ENCODE measurements around the gene FREY1. TPM values are rescaled to one million over a fixed set of nuclear protein-coding genes. Genes with fewer than 3 reads are reported as not detected.
A peak's percentile ranks its signal among the peaks of the same experiment; 100 is the strongest.

Gene FREY1
- total and polyA plus RNA-seq, 2 donors (not counting 1 experiment from before 2014, with no cell fraction given) = 0.82 to 6.6 TPM

GRCh38 chr11:45930951-45931570 is 24.0 kb upstream of the FREY1 start:
- H3K4me1 ChIP-seq (ENCODE audit: control insufficient read depth in 2 of 2, insufficient read depth in 2 of 2, low read length in 2 of 2) = peaks cover 74 to 89% of the 10 kb centered on the region in 2 donors
- ChIA-PET POLR2A (interaction anchor here (0.6 to 10.9 kb wide), 9 partner anchors 10 to 1916 kb away, joined by 3 to 162 read pairs (median 4); partner anchors contain the start of genes CRY2, LARGE2, PEX16 and SLC35C1), CTCF (interaction anchor here (0.8 to 11.4 kb wide), 11 partner anchors 8 to 159 kb away, joined by 3 to 98 read pairs (median 6); partner anchors contain the start of genes LARGE2 and PEX16)
- ATAC-seq (ENCODE audit: low read depth) (no peak), DNase-seq (peak; percentile 35)
- H3K36me3 ChIP-seq (replicated peaks in 1 of 2; ENCODE audit: control extremely low read depth in 1 of 2, control insufficient read depth in 1 of 2, extremely low read depth in 1 of 2, insufficient read depth in 2 of 2, low read length in 1 of 2) = peaks cover 0 to 36% of the 10 kb centered on the region in 2 experiments
- peak overlapping the region; percentile 63 to 95 (median 90) for H3K4me3 ChIP-seq (ENCODE audit: control extremely low read depth in 1 of 5, extremely low read depth in 1 of 5, insufficient read depth in 1 of 5, low read depth in 2 of 5, low read length in 4 of 5)
- Mint-ChIP-seq H3K27me3 (no peaks in the 10 kb centered on the region), H3K4me3 (peak overlapping the region; percentile 95), H3K4me1 (peaks cover 96% of the 10 kb centered on the region), H3K9me3 (ENCODE audit: insufficient read depth) (no peaks in the 10 kb centered on the region), H3K27ac (peak overlapping the region; percentile 92)
- 63% methylated on average over 6 of the region's 8 CpGs for whole genome bisulfite sequencing (ENCODE audit: insufficient coverage)
- intact Hi-C loops (cut with micrococcal nuclease) = loop anchor here (1.0 to 10.0 kb wide), 8 partner anchors 7 to 1624 kb away; partner anchors contain the start of genes CELF1, CRY2 and SLC35C1
- no peak for TF ChIP-seq EZH2 (IDR thresholded peaks at IDR 0.05; ENCODE audit: borderline replicate concordance, insufficient read depth, low read depth, low read length, poor library complexity, severe bottlenecking)
- TF ChIP-seq, protein P1, sequence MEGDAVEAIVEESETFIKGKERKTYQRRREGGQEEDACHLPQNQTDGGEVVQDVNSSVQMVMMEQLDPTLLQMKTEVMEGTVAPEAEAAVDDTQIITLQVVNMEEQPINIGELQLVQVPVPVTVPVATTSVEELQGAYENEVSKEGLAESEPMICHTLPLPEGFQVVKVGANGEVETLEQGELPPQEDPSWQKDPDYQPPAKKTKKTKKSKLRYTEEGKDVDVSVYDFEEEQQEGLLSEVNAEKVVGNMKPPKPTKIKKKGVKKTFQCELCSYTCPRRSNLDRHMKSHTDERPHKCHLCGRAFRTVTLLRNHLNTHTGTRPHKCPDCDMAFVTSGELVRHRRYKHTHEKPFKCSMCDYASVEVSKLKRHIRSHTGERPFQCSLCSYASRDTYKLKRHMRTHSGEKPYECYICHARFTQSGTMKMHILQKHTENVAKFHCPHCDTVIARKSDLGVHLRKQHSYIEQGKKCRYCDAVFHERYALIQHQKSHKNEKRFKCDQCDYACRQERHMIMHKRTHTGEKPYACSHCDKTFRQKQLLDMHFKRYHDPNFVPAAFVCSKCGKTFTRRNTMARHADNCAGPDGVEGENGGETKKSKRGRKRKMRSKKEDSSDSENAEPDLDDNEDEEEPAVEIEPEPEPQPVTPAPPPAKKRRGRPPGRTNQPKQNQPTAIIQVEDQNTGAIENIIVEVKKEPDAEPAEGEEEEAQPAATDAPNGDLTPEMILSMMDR (IDR thresholded peaks at IDR 0.05) = no peak
- H3K27me3 ChIP-seq (replicated peaks in 1 of 4; ENCODE audit: control extremely low read depth in 1 of 4, control insufficient read depth in 3 of 4, insufficient read depth in 4 of 4, low read length in 3 of 4) = no peaks in the 10 kb centered on the region
- H3K79me2 ChIP-seq (ENCODE audit: control insufficient read depth, insufficient read depth, low read length) = peaks cover 91% of the 10 kb centered on the region
- peaks cover 37% of the 10 kb centered on the region for H4K20me1 ChIP-seq (ENCODE audit: control insufficient read depth, insufficient read depth, low read length, poor library complexity, severe bottlenecking)
- H2AFZ ChIP-seq (ENCODE audit: insufficient read depth, low read depth, low read length, poor library complexity, severe bottlenecking) = no peak overlapping the region
- H3K4me2 ChIP-seq (replicated peaks; ENCODE audit: low read depth, low read length, poor library complexity, severe bottlenecking) = peak overlapping the region; percentile 91
- H3K9me3 ChIP-seq (ENCODE audit: control extremely low read depth in 1 of 3, control insufficient read depth in 2 of 3, insufficient read depth in 1 of 3, low read length in 2 of 3) = no peaks in the 10 kb centered on the region
- peak overlapping the region; percentile 82 for H3K9ac ChIP-seq (ENCODE audit: low read length)
- peak overlapping the region; percentile 92 to 93 for H3K27ac ChIP-seq (ENCODE audit: low read length in 2 of 2)

Data from B cell (primary cell).